ENCODE measurements around the gene DUT.

DUT gene

DNA sequence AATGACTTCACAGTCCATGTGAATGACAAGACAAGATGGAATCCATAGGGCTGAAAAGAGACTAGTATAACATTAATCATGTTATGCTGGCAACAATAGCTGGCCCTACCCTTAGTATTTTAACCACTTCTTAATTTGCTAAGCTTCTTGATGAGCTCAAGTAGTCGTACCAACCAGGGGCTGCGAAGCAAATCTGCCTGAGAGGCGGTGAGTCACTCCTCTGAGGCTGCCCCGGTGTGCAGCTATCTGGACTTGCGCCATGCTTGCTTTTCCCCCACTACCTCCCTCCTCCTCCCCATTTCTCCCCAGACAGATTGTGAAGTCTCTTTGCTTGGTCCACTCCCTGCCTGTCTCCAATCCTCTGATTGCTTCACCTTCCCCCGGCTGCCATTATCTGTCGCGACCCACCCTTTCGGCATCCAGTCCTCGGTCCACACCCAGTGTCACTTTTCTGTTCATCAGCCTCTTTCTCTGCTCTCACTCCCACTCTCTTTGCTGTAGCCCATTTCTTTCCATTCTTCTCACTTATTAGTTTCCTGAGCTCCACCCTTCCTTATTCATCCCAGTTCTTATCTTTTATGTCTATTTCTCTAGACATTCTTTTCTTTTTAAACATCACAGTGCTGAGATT is 42.7 kb downstream of the DUT start:
- H3K4me3 ChIP-seq (ENCODE audit: control insufficient read depth, low read depth, low read length) = no peak overlapping the region
- TF ChIP-seq, protein P1, sequence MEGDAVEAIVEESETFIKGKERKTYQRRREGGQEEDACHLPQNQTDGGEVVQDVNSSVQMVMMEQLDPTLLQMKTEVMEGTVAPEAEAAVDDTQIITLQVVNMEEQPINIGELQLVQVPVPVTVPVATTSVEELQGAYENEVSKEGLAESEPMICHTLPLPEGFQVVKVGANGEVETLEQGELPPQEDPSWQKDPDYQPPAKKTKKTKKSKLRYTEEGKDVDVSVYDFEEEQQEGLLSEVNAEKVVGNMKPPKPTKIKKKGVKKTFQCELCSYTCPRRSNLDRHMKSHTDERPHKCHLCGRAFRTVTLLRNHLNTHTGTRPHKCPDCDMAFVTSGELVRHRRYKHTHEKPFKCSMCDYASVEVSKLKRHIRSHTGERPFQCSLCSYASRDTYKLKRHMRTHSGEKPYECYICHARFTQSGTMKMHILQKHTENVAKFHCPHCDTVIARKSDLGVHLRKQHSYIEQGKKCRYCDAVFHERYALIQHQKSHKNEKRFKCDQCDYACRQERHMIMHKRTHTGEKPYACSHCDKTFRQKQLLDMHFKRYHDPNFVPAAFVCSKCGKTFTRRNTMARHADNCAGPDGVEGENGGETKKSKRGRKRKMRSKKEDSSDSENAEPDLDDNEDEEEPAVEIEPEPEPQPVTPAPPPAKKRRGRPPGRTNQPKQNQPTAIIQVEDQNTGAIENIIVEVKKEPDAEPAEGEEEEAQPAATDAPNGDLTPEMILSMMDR (conservative IDR thresholded peaks at IDR 0.05; ENCODE audit: control insufficient read depth, insufficient read depth, low read depth, low read length) = no peak
- peak; percentile 91 for DNase-seq (ENCODE audit: low read depth)

DNA sequence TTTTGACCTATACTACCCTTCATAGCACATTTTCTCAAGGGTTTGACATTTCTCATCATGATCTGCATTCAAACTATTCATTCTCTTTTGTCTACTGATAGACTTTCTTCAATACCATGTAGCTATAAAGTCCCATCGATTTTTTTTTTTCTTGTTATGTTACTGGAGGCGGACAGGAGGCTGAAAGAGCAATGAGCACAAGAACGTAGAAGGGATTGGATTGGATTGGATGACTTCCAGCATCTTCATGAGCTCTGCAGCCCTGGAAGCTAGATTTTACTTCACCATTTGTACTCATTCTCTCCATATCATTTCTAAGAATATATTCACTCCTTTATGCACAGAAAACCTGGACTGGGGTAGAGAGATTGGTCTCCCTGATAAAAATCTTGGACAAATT is 43.2 kb downstream of the DUT start:
- TF ChIP-seq, protein P1 (conservative IDR thresholded peaks at IDR 0.05; ENCODE audit: control insufficient read depth, insufficient read depth, low read depth, low read length) = no peak
- H3K4me3 ChIP-seq (ENCODE audit: control insufficient read depth, low read depth, low read length) = no peak overlapping the region

DNA sequence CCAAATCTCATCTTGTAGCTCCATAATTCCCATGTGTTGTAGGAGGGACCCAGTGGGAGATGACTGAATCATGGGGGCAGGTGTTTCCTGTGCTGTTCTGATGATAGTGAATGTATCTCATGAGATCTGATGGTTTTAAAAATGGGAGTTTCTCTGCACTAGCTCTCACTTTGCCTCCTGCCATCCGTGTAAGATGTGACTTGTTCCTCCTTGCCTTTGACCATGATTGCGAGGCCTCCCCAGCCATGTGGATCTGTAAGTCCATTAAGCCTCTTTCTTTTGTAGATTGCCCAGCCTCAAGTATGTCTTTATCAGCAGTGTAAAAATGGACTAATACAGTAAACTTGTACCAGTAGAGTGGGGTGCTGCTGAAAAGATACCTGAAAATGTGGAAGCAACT is 44.5 kb downstream of the DUT start:
- H3K4me3 ChIP-seq (ENCODE audit: control insufficient read depth, low read depth, low read length) = no peak overlapping the region
- DNase-seq (ENCODE audit: low read depth) = no peak
- TF ChIP-seq, protein P1 (conservative IDR thresholded peaks at IDR 0.05; ENCODE audit: control insufficient read depth, insufficient read depth, low read depth, low read length) = no peak

More for the DNA sequence above, 43.2 kb downstream of the DUT start:
- DNase-seq (ENCODE audit: low read depth) = no peak

DNA sequence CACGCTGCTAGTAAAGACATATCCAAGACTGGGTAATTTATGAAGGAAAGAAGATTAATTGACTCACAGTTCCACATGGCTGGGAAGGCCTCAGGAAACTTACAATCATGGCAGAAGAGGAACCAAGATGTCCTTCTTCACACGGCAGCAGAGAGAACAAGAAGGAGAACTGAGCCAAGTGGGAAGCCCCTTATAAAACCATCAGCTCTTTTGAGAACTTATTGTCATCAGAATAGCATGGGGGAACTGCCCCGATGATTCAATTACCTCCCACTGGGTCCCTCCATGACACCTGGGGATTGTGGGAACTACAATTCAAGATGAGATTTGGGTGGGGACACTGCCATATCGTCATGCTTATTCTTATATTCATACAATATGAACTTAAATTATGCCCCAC is 49.0 kb downstream of the DUT start:
- no peak for DNase-seq (ENCODE audit: low read depth)
- H3K4me3 ChIP-seq (ENCODE audit: control insufficient read depth, low read depth, low read length) = no peak overlapping the region
- TF ChIP-seq, protein P1 (conservative IDR thresholded peaks at IDR 0.05; ENCODE audit: control insufficient read depth, insufficient read depth, low read depth, low read length) = no peak

DNA sequence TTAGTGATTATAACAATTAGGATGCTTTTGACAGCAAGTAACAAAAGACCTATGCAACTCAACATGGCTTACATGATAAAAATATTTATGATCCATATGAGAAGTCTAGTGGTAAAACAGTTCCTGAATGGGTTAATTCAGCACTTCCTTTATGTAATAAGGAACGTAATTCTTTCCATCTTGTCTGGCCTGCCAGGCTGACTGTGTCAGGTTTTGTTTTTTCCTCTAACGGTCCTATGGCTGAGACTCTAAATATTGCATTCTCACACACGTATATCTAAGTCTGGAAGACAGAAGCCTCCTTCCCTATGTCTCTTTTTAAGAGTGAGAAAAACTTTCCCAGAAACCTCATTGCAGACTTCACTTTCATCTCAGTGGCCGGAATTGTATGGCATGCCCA is 50.6 kb downstream of the DUT start:
- no peak for DNase-seq (ENCODE audit: low read depth)
- H3K4me3 ChIP-seq (ENCODE audit: control insufficient read depth, low read depth, low read length) = no peak overlapping the region
- TF ChIP-seq, protein P1 (conservative IDR thresholded peaks at IDR 0.05; ENCODE audit: control insufficient read depth, insufficient read depth, low read depth, low read length) = no peak

DNA sequence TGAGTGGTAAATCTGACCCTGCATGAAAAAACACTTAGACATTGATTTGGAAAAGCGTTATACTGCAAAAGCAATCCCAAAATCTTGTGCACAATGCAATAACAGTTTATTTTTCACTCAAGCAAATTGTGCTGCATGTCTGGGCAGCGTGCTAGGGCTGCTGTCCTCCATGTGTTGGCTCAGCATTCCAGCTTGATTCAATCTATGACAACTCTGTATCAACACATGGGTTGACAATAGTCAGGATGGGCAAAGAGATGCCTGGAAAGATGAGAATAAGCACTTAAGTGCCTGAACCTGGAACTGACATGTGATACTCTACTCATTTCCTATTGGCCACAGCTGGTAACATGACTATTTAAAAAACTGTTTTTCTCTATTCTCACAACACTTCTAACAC is 51.8 kb downstream of the DUT start:
- TF ChIP-seq, protein P1 (conservative IDR thresholded peaks at IDR 0.05; ENCODE audit: control insufficient read depth, insufficient read depth, low read depth, low read length) = no peak
- no peak overlapping the region for H3K4me3 ChIP-seq (ENCODE audit: control insufficient read depth, low read depth, low read length)
- no peak for DNase-seq (ENCODE audit: low read depth)

DNA sequence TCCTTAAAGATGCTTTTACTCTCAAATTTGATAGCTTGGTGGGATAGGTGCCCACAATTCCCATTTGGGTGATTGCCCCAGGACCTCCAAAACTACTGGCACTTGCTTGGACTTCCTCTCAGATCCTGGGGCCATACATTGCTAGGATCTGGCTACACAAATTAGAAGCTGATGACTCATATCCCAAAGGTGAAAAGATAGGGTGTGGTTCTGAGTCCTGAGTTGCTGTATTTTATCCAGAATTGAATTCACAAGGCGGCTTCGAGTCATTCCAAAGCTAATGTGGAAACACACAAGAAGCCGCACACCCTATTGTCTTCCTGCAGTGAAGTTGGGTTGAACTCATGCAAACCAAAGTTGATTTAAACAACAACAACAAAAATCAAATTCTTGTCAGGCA is 53.4 kb downstream of the DUT start:
- H3K4me3 ChIP-seq (ENCODE audit: control insufficient read depth, low read depth, low read length) = no peak overlapping the region
- DNase-seq (ENCODE audit: low read depth) = peak; percentile 71

More for the DNA sequence above, 53.4 kb downstream of the DUT start:
- TF ChIP-seq, protein P1 (conservative IDR thresholded peaks at IDR 0.05; ENCODE audit: control insufficient read depth, insufficient read depth, low read depth, low read length) = no peak
